Activated naive CD4-positive, alpha-beta T cell treated with anti-CD3 and anti-CD28 coated beads for 36 hours (primary cell): ENCODE measurements around the gene TMEM151A. TPM values are rescaled to one million over a fixed set of nuclear protein-coding genes. Genes with fewer than 3 reads are reported as not detected.

Source experiments
- CTCF ChIA-PET: fragments of 350-600 bp; sonication (Branson Sonifier 250); formaldehyde crosslinking; loops from one replicate; lab custom pipeline; 2021; ENCODE audit warnings: antibody characterized with exemption; lab: Charles Lee
- DNase-seq: peaks from one replicate; pipeline ENCODE4 v3.0.0-alpha.2; 2020
- H3K27ac Mint-ChIP-seq: one replicate; pipeline ENCODE4 v1.8.0; 2021; ENCODE audit warnings: mild to moderate bottlenecking, mixed read lengths
- H3K27me3 Mint-ChIP-seq: one replicate; pipeline ENCODE4 v1.8.0; 2021; ENCODE audit warnings: low read depth, mixed read lengths
- H3K36me3 Mint-ChIP-seq: one replicate; pipeline ENCODE4 v1.8.0; 2021; ENCODE audit warnings: low read depth, mixed read lengths
- H3K4me1 Mint-ChIP-seq: one replicate; pipeline ENCODE4 v1.8.0; 2021; ENCODE audit warnings: low read depth, mixed read lengths
- H3K4me3 Mint-ChIP-seq: one replicate; pipeline ENCODE4 v1.8.0; 2021; ENCODE audit warnings: mild to moderate bottlenecking, moderate library complexity, mixed read lengths
- H3K9me3 Mint-ChIP-seq: one replicate; pipeline ENCODE4 v1.8.0; 2021; ENCODE audit warnings: mixed read lengths
- intact Hi-C: fragments of 100-400 bp; cut with micrococcal nuclease; formaldehyde crosslinking; loops from one replicate; pipeline ENCODE4 v1.15.1; 2023
- total RNA-seq, 2 experiments: library from RNA; stranded (reverse); gene quantifications; one replicate each; pipeline ENCODE4 v1.2.3, GENCODE V29; 2021

The TMEM151A gene
- total RNA-seq, 2 experiments from 2014 or later: not detected

GRCh38 chr11:66337103-66337899 is 45.6 kb downstream of the TMEM151A start:
- Mint-ChIP-seq H3K9me3 (no peaks in the 10 kb centered on the region), H3K4me1 (peaks cover 20% of the 10 kb centered on the region), H3K36me3 (peaks cover 12% of the 10 kb centered on the region), H3K27me3 (no peaks in the 10 kb centered on the region), H3K27ac (peak overlapping the region; percentile 41), H3K4me3 (peak overlapping the region; percentile 82)
- intact Hi-C loops: no loop called here
- CTCF ChIA-PET: interaction anchor here (0.9 to 1.7 kb wide), 4 partner anchors 8 to 55 kb away, joined by 3 to 9 read pairs (median 4); partner anchors contain the start of gene BRMS1
- DNase-seq: no peak

GRCh38 chr11:66338276-66339161 is 46.8 kb downstream of the TMEM151A start:
- CTCF ChIA-PET: interaction anchor here (1.1 to 1.7 kb wide), 2 partner anchors 26 to 57 kb away, joined by 3 to 9 read pairs; no protein-coding TSS in a partner anchor
- H3K36me3 Mint-ChIP-seq: peaks cover 12% of the 10 kb centered on the region
- H3K9me3 Mint-ChIP-seq: no peaks in the 10 kb centered on the region
- peaks cover 29% of the 10 kb centered on the region for H3K4me1 Mint-ChIP-seq
- DNase-seq: peak; percentile 2
- intact Hi-C loops: no loop called here
- no peaks in the 10 kb centered on the region for H3K27me3 Mint-ChIP-seq
- H3K4me3 Mint-ChIP-seq: no peak overlapping the region
- H3K27ac Mint-ChIP-seq: peak overlapping the region; percentile 53

GRCh38 chr11:66339162-66339675 is 47.5 kb downstream of the TMEM151A start:
- DNase-seq: peak; percentile 2
- Mint-ChIP-seq H3K9me3 (no peaks in the 10 kb centered on the region), H3K4me1 (peaks cover 36% of the 10 kb centered on the region), H3K27me3 (no peaks in the 10 kb centered on the region), H3K36me3 (peaks cover 12% of the 10 kb centered on the region), H3K4me3 (no peak overlapping the region), H3K27ac (peak overlapping the region; percentile 53)
- CTCF ChIA-PET: interaction anchor here (1.4 kb wide), 1 partner anchor 28 kb away, joined by 5 read pairs; no protein-coding TSS in a partner anchor
- intact Hi-C loops: no loop called here

- CTCF ChIA-PET: interaction anchor here (1.4 kb wide), 1 partner anchor 28 kb away, joined by 5 read pairs; no protein-coding TSS in a partner anchor
- H3K4me3 Mint-ChIP-seq: no peak overlapping the region
- H3K27ac Mint-ChIP-seq: no peak overlapping the region
- no peak for DNase-seq
- no peaks in the 10 kb centered on the region for H3K9me3 Mint-ChIP-seq
- H3K4me1 Mint-ChIP-seq: peaks cover 39% of the 10 kb centered on the region
- peaks cover 12% of the 10 kb centered on the region for H3K36me3 Mint-ChIP-seq
- intact Hi-C loops: no loop called here
- H3K27me3 Mint-ChIP-seq: no peaks in the 10 kb centered on the region
Observed at GRCh38 chr11:66339686-66340483, 48.2 kb downstream of the TMEM151A start.

GRCh38 chr11:66340596-66341501 is 49.2 kb downstream of the TMEM151A start:
- DNase-seq: no peak
- H3K4me3 Mint-ChIP-seq: no peak overlapping the region
- H3K27ac Mint-ChIP-seq: no peak overlapping the region
- CTCF ChIA-PET: interaction anchor here (1.4 to 1.5 kb wide), 2 partner anchors 9 to 29 kb away, joined by 3 to 5 read pairs; no protein-coding TSS in a partner anchor
- H3K9me3 Mint-ChIP-seq: no peaks in the 10 kb centered on the region
- no peaks in the 10 kb centered on the region for H3K27me3 Mint-ChIP-seq
- H3K4me1 Mint-ChIP-seq: peaks cover 42% of the 10 kb centered on the region
- peaks cover 12% of the 10 kb centered on the region for H3K36me3 Mint-ChIP-seq
- intact Hi-C loops: no loop called here

GRCh38 chr11:66341502-66342126 is 49.9 kb downstream of the TMEM151A start:
- no peak for DNase-seq
- Mint-ChIP-seq H3K9me3 (no peaks in the 10 kb centered on the region), H3K27me3 (no peaks in the 10 kb centered on the region), H3K27ac (no peak overlapping the region), H3K4me1 (peaks cover 42% of the 10 kb centered on the region), H3K4me3 (no peak overlapping the region), H3K36me3 (peaks cover 12% of the 10 kb centered on the region)
- intact Hi-C loops: no loop called here
- CTCF ChIA-PET: interaction anchor here (1.0 to 1.5 kb wide), 2 partner anchors 10 to 30 kb away, joined by 3 read pairs; no protein-coding TSS in a partner anchor

- peaks cover 3% of the 10 kb centered on the region for H3K27me3 Mint-ChIP-seq
- H3K4me3 Mint-ChIP-seq: peak overlapping the region; percentile 93
- no peaks in the 10 kb centered on the region for H3K9me3 Mint-ChIP-seq
- H3K4me1 Mint-ChIP-seq: peaks cover 36% of the 10 kb centered on the region
- peaks cover 16% of the 10 kb centered on the region for H3K36me3 Mint-ChIP-seq
- CTCF ChIA-PET: interaction anchor here (5.9 kb wide), 1 partner anchor 31 kb away, joined by 32 read pairs; no protein-coding TSS in a partner anchor
- DNase-seq: no peak
- intact Hi-C loops: no loop called here
- H3K27ac Mint-ChIP-seq: no peak overlapping the region
Observed at GRCh38 chr11:66343176-66343575, 51.5 kb downstream of the TMEM151A start.

GRCh38 chr11:66344550-66345315 is 53.0 kb downstream of the TMEM151A start, which contains the start of gene BRMS1:
TSS of gene BRMS1 (minus strand) at chr11:66345104. CDS start at chr11:66342234, 2,870 bp downstream.
- Mint-ChIP-seq H3K27ac (peak within 1 kb of the TSS; percentile 85), H3K9me3 (no peaks in the 10 kb centered on the region), H3K36me3 (peaks cover 11% of the 10 kb centered on the region), H3K4me1 (peaks cover 42% of the 10 kb centered on the region), H3K27me3 (peaks cover 3% of the 10 kb centered on the region), H3K4me3 (peak within 1 kb of the TSS; percentile 93)
- intact Hi-C loops: loop anchor here (1.0 to 5.0 kb wide), 9 partner anchors 8 to 273 kb away; partner anchors contain the start of genes MRPL11, RBM14, RIN1 and SLC29A2
- CTCF ChIA-PET: interaction anchor here (0.6 to 5.9 kb wide), 5 partner anchors 8 to 44 kb away, joined by 3 to 32 read pairs (median 4); partner anchors contain the start of gene RIN1
- peak; percentile 99 for DNase-seq

- DNase-seq: no peak
- H3K27ac Mint-ChIP-seq: peak overlapping the region; percentile 85
- peaks cover 3% of the 10 kb centered on the region for H3K27me3 Mint-ChIP-seq
- H3K9me3 Mint-ChIP-seq: no peaks in the 10 kb centered on the region
- intact Hi-C loops: loop anchor here (1.0 to 5.0 kb wide), 9 partner anchors 9 to 272 kb away; partner anchors contain the start of genes MRPL11, RBM14, RIN1 and SLC29A2
- peaks cover 9% of the 10 kb centered on the region for H3K36me3 Mint-ChIP-seq
- CTCF ChIA-PET: interaction anchor here (0.5 to 5.9 kb wide), 6 partner anchors 9 to 465 kb away, joined by 3 to 32 read pairs (median 4); partner anchors contain the start of gene RIN1
- H3K4me3 Mint-ChIP-seq: peak overlapping the region; percentile 93
- peaks cover 42% of the 10 kb centered on the region for H3K4me1 Mint-ChIP-seq
Observed at GRCh38 chr11:66345316-66345649, 53.6 kb downstream of the TMEM151A start.
